MM.1S (cell line): Measurements from ENCODE around the gene TFAP2E.

Source experiments
- DNase-seq: peaks from one replicate; pipeline ENCODE4 v3.0.0-alpha.2; 2015
- H2AFZ ChIP-seq: fragments of 300-600 bp; sonication (generic); 2 replicates; pipeline ENCODE4 v1.6.0; 2016; ENCODE audit warnings: antibody characterized with exemption, low read length
- H3F3A ChIP-seq: fragments of 300-600 bp; sonication (generic); 2 replicates; pipeline ENCODE4 v1.6.1; 2016; ENCODE audit warnings: mild to moderate bottlenecking, antibody characterized with exemption, low read length, moderate library complexity, mixed read lengths; ENCODE audit not compliant: insufficient read depth
- H3K27ac ChIP-seq: fragments of 300-600 bp; sonication (generic); 2 replicates; pipeline ENCODE4 v1.5.1; 2016; ENCODE audit warnings: mild to moderate bottlenecking, low read length
- H3K27me3 ChIP-seq: fragments of 300-600 bp; sonication (generic); replicated peaks from 2 replicates; pipeline ENCODE4 v1.6.0; 2016; ENCODE audit warnings: low read length; ENCODE audit not compliant: insufficient read depth
- H3K36me3 ChIP-seq: fragments of 300-600 bp; sonication (generic); replicated peaks from 2 replicates; pipeline ENCODE4 v1.6.1; 2016; ENCODE audit warnings: mild to moderate bottlenecking, low read length, mixed read lengths; ENCODE audit not compliant: insufficient read depth
- H3K4me1 ChIP-seq: fragments of 300-600 bp; sonication (generic); 2 replicates; pipeline ENCODE4 v1.6.1; 2016; ENCODE audit warnings: low read length, mixed read lengths
- H3K4me2 ChIP-seq: fragments of 300-600 bp; sonication (generic); 2 replicates; pipeline ENCODE4 v1.6.0; 2016; ENCODE audit warnings: low read depth, low read length
- H3K4me3 ChIP-seq: fragments of 300-600 bp; sonication (generic); 2 replicates; pipeline ENCODE4 v1.5.1; 2016; ENCODE audit warnings: low read length, mixed read lengths
- H3K79me2 ChIP-seq: fragments of 300-600 bp; sonication (generic); 2 replicates; pipeline ENCODE4 v1.6.1; 2016; ENCODE audit warnings: mixed run types, low read length, mixed read lengths
- H3K9ac ChIP-seq: fragments of 300-600 bp; sonication (generic); 2 replicates; pipeline ENCODE4 v1.6.1; 2016; ENCODE audit warnings: low read length, mixed read lengths
- H3K9me2 ChIP-seq: fragments of 300-600 bp; sonication (generic); replicated peaks from 2 replicates; pipeline ENCODE4 v1.6.1; 2016; ENCODE audit warnings: mild to moderate bottlenecking, low read length, mixed read lengths; ENCODE audit not compliant: insufficient read depth
- H3K9me3 ChIP-seq: fragments of 300-600 bp; sonication (generic); replicated peaks from 2 replicates; pipeline ENCODE4 v1.6.1; 2016; ENCODE audit warnings: mild to moderate bottlenecking, low read length, mixed read lengths; ENCODE audit not compliant: insufficient read depth
- H4K20me1 ChIP-seq: fragments of 300-600 bp; sonication (generic); 2 replicates; pipeline ENCODE4 v1.6.1; 2016; ENCODE audit warnings: mild to moderate bottlenecking, low read length, moderate library complexity, mixed read lengths; ENCODE audit not compliant: insufficient read depth
- CTCF ChIP-seq: fragments of 300-600 bp; sonication (generic); IDR thresholded peaks from 2 replicates; pipeline ENCODE4 v1.5.1; 2016; ENCODE audit warnings: antibody characterized with exemption, low read length, mixed read lengths
- EZH2 ChIP-seq: fragments of 300-600 bp; sonication (generic); optimal IDR thresholded peaks from 2 replicates; pipeline ENCODE3; 2017; ENCODE audit warnings: low read depth, mild to moderate bottlenecking, antibody characterized with exemption, low read length, mixed read lengths
- EZH2phosphoT487 ChIP-seq: fragments of 300-600 bp; sonication (generic); IDR thresholded peaks from 2 replicates; pipeline ENCODE4 v1.6.1; 2018; ENCODE audit warnings: antibody characterized with exemption, low read length

Gene TFAP2E

DNA sequence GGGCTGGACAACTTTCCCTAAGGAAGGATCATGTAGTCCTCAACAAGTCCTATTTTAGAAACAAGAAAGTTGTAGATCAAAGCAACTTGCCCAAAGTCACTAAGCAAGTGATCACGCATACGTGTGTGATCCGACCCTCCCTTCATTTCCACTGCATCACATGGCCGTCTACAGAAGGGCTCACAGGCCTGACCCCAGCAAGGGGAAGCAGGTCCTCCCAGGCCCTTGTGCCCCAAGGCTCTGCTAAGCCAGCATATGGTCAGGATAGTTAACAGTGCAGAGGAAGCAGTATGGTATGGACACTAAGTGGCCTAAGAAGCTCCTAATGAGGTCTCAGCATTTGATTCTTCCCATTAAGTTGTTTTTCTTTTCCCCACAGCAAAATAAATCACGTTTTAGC, 24.8 kb downstream of the TFAP2E start:
- H3K36me3 ChIP-seq: peaks cover 5% of the 10 kb centered on the region; the same call in 1 of the 2 replicates
- no peak for TF ChIP-seq EZH2
- no peak for TF ChIP-seq EZH2phosphoT487
- TF ChIP-seq CTCF: no peak

GRCh38 chr1:35598895-35599294, 25.8 kb downstream of the TFAP2E start:
- TF ChIP-seq EZH2phosphoT487 (no peak), CTCF (no peak), EZH2 (no peak)
- H4K20me1 ChIP-seq: no peaks in the 10 kb centered on the region
- H3K9me3 ChIP-seq: no peaks in the 10 kb centered on the region
- H3K27me3 ChIP-seq: no peaks in the 10 kb centered on the region
- no peak overlapping the region for H3K4me2 ChIP-seq
- no peak for DNase-seq
- H3K9ac ChIP-seq: no peak overlapping the region
- peaks cover 9% of the 10 kb centered on the region; the same call in 1 of the 2 replicates for H3K79me2 ChIP-seq
- no peaks in the 10 kb centered on the region; the same call in 1 of the 2 replicates for H3F3A ChIP-seq
- no peaks in the 10 kb centered on the region for H3K4me1 ChIP-seq
- no peaks in the 10 kb centered on the region for H3K9me2 ChIP-seq
- H3K27ac ChIP-seq: no peak overlapping the region
- H3K4me3 ChIP-seq: no peak overlapping the region
- no peak overlapping the region for H2AFZ ChIP-seq
- H3K36me3 ChIP-seq: peaks cover 9% of the 10 kb centered on the region; the same call in 1 of the 2 replicates

More for the DNA sequence above, 24.8 kb downstream of the TFAP2E start:
- H3K27ac ChIP-seq: no peak overlapping the region
- H3K9me3 ChIP-seq: no peaks in the 10 kb centered on the region
- H3K4me2 ChIP-seq: no peak overlapping the region
- H3K4me1 ChIP-seq: no peaks in the 10 kb centered on the region
- H3K9me2 ChIP-seq: no peaks in the 10 kb centered on the region
- no peaks in the 10 kb centered on the region; the same call in 1 of the 2 replicates for H3F3A ChIP-seq
- no peak overlapping the region for H2AFZ ChIP-seq
- DNase-seq: no peak
- no peaks in the 10 kb centered on the region for H3K27me3 ChIP-seq
- no peak overlapping the region for H3K4me3 ChIP-seq
- H4K20me1 ChIP-seq: no peaks in the 10 kb centered on the region
- H3K79me2 ChIP-seq: peaks cover 2% of the 10 kb centered on the region; the same call in 1 of the 2 replicates
- no peak overlapping the region for H3K9ac ChIP-seq

GRCh38 chr1:35599411-35599810, 26.3 kb downstream of the TFAP2E start:
- Histone ChIP-seq H3K9me3 (no peaks in the 10 kb centered on the region), H2AFZ (no peak overlapping the region), H3K4me2 (no peak overlapping the region), H3K9ac (no peak overlapping the region), H3F3A (no peaks in the 10 kb centered on the region; the same call in 1 of the 2 replicates), H3K4me1 (no peaks in the 10 kb centered on the region), H3K27me3 (no peaks in the 10 kb centered on the region), H3K36me3 (peaks cover 9% of the 10 kb centered on the region; the same call in 1 of the 2 replicates), H3K4me3 (no peak overlapping the region), H4K20me1 (no peaks in the 10 kb centered on the region), H3K27ac (no peak overlapping the region), H3K9me2 (no peaks in the 10 kb centered on the region), H3K79me2 (peaks cover 9% of the 10 kb centered on the region; the same call in 1 of the 2 replicates)
- no peak for DNase-seq
- TF ChIP-seq CTCF (no peak), EZH2phosphoT487 (no peak), EZH2 (no peak)
